ENCODE measurements around the gene CAPZA2.

DNA sequence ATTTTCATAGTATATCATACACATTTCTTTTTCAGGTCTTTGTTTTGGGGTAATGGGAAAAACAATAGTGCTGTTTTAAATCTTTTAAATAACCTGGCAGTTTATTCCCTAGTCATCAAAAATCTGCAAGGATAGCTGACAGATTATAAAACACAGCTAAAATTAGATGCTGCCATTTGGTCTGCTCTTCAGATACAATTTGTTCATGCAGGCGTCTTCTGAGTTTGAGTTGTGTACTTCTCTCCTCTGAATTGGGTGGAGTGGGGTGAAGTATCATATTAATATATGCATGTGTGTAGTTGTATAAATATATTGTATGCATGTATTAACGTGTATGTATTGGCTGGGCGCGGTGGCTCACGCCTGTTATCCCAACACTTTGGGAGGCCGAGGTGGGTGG, 48.0 kb downstream of the CAPZA2 start:
- TF ChIP-seq EZH2 (IDR thresholded peaks at IDR 0.05; ENCODE audit: low read length, unreplicated experiment), result no peak
- TF ChIP-seq, protein P1, sequence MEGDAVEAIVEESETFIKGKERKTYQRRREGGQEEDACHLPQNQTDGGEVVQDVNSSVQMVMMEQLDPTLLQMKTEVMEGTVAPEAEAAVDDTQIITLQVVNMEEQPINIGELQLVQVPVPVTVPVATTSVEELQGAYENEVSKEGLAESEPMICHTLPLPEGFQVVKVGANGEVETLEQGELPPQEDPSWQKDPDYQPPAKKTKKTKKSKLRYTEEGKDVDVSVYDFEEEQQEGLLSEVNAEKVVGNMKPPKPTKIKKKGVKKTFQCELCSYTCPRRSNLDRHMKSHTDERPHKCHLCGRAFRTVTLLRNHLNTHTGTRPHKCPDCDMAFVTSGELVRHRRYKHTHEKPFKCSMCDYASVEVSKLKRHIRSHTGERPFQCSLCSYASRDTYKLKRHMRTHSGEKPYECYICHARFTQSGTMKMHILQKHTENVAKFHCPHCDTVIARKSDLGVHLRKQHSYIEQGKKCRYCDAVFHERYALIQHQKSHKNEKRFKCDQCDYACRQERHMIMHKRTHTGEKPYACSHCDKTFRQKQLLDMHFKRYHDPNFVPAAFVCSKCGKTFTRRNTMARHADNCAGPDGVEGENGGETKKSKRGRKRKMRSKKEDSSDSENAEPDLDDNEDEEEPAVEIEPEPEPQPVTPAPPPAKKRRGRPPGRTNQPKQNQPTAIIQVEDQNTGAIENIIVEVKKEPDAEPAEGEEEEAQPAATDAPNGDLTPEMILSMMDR (conservative IDR thresholded peaks at IDR 0.05; ENCODE audit: low read depth, low read length), result no peak
